GM12878 (cell line): ENCODE data around the gene NDC80.

Experiments
- RFX5 ChIP-seq: IDR thresholded peaks from 2 replicates; pipeline ENCODE4 v1.6.1; 2011; ENCODE audit warnings: low read depth, low read length, improper control_type of control experiment
- TF ChIP-seq, protein P1 (sequence below), 3 experiments: IDR thresholded peaks in 2 of 3; conservative IDR thresholded peaks in 1 of 3; 2 replicates each; pipeline ENCODE4 v1.5.1; 2011; ENCODE audit warnings: low read depth in 3 of 3, low read length in 3 of 3, mild to moderate bottlenecking in 3 of 3, control low read depth in 2 of 3, moderate library complexity in 2 of 3, inconsistent platforms in 1 of 3, mixed read lengths in 1 of 3; ENCODE audit not compliant: control insufficient read depth in 2 of 3, insufficient read depth in 1 of 3; ENCODE audit errors: extremely low read depth in 1 of 3
- TF ChIP-seq, protein P2 (sequence below): fragments of 450-650 bp; IDR thresholded peaks from 2 replicates; pipeline ENCODE4 v1.6.1; 2017; ENCODE audit warnings: mild to moderate bottlenecking, low read depth, inconsistent platforms; ENCODE audit not compliant: poor library complexity, severe bottlenecking

DNA sequence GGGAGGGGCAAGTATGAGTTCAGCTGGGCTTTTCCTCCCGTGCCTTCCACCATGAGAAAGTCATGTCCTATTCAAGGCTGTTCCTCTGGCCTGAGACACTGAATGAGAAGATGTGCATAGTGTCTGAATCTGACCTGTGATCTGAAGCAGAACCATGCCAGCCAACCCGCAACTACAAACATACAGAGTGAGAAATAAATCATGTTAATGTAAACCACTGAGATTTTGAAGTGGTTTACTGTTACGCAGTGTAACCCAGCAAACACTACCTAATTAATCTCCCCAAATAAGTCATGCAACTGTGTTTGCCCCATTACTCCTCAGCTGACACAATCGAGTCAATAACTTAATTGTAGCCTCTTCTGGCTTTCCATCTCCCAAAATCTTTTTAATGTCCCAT is 49.2 kb upstream of the NDC80 start:
- TF ChIP-seq RFX5: no peak
- TF ChIP-seq, protein P1, sequence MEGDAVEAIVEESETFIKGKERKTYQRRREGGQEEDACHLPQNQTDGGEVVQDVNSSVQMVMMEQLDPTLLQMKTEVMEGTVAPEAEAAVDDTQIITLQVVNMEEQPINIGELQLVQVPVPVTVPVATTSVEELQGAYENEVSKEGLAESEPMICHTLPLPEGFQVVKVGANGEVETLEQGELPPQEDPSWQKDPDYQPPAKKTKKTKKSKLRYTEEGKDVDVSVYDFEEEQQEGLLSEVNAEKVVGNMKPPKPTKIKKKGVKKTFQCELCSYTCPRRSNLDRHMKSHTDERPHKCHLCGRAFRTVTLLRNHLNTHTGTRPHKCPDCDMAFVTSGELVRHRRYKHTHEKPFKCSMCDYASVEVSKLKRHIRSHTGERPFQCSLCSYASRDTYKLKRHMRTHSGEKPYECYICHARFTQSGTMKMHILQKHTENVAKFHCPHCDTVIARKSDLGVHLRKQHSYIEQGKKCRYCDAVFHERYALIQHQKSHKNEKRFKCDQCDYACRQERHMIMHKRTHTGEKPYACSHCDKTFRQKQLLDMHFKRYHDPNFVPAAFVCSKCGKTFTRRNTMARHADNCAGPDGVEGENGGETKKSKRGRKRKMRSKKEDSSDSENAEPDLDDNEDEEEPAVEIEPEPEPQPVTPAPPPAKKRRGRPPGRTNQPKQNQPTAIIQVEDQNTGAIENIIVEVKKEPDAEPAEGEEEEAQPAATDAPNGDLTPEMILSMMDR (IDR thresholded peaks at IDR 0.05 in 2 of 3, conservative IDR thresholded peaks at IDR 0.05 in 1 of 3; ENCODE audit: control insufficient read depth in 2 of 3, extremely low read depth in 1 of 3, insufficient read depth in 1 of 3, low read depth in 3 of 3, low read length in 3 of 3): no peak
- TF ChIP-seq, protein P2, sequence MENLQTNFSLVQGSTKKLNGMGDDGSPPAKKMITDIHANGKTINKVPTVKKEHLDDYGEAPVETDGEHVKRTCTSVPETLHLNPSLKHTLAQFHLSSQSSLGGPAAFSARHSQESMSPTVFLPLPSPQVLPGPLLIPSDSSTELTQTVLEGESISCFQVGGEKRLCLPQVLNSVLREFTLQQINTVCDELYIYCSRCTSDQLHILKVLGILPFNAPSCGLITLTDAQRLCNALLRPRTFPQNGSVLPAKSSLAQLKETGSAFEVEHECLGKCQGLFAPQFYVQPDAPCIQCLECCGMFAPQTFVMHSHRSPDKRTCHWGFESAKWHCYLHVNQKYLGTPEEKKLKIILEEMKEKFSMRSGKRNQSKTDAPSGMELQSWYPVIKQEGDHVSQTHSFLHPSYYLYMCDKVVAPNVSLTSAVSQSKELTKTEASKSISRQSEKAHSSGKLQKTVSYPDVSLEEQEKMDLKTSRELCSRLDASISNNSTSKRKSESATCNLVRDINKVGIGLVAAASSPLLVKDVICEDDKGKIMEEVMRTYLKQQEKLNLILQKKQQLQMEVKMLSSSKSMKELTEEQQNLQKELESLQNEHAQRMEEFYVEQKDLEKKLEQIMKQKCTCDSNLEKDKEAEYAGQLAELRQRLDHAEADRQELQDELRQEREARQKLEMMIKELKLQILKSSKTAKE: no peak
